GM12891 (cell line): ENCODE results near the gene ALG6.

Experiments used
- POLR2A ChIP-seq: IDR thresholded peaks from 2 replicates; pipeline ENCODE4 v1.6.1; 2011; ENCODE audit warnings: low read depth, low read length, control low read depth
- POLR2AphosphoS5 ChIP-seq: IDR thresholded peaks from 2 replicates; pipeline ENCODE4 v1.6.1; 2011; ENCODE audit warnings: low read depth, low read length, control low read depth

DNA sequence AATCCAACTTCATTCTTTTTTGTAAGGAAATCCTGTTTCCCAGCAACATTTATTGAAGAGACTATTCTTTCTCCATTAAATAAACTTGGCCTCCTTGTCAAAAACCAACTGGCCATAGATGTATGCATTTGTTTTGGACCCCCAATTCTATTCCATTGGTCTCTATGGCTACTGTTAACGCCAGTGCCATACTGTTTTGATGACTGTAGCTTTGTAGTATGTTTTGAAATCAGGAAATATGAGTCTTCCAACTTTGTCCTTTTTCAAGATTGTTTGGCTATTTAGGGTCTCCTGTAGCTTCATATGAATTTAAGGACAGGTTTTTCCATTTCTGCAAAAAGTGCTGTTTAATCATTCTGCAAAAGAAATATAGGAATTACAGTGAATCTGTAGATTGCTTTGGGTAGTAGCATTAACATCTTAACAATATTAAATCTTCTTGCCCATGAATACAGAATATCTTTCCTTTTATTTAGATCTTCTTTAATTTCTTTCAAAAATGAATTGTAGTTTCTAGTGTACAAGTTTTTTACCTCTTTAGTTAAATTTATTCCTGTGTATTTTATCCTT lies 94.3 kb downstream of the ALG6 start:
- no peak for TF ChIP-seq POLR2A
- TF ChIP-seq POLR2AphosphoS5 = no peak
